Measurements from ENCODE around the gene CHRND. TPM values are rescaled to one million over a fixed set of nuclear protein-coding genes. Genes with fewer than 3 reads are reported as not detected.
"Not testable (repeated sequence)": the region's sequence is repeated elsewhere in the genome, so short reads cannot be mapped to it uniquely, and the experiment has no call there.

CHRND gene
- total and polyA plus RNA-seq, 7 experiments from 2014 or later: 0.13 TPM; not detected in 6

- peaks cover 23 to 80% (median 44%) of the 10 kb centered on the region in 5 donors for H3K36me3 Mint-ChIP-seq
- no peaks in the 10 kb centered on the region for H3K9me3 Mint-ChIP-seq
- Histone ChIP-seq H3K4me1 (ENCODE audit: control insufficient read depth in 2 of 2, insufficient read depth in 2 of 2, low read length in 2 of 2) (no peaks in the 10 kb centered on the region), H3K4me3 (ENCODE audit: low read length) (no peak overlapping the region), H3K27me3 (ENCODE audit: control insufficient read depth in 2 of 2, insufficient read depth in 2 of 2, low read length in 2 of 2) (no peaks in the 10 kb centered on the region), H3K9me3 (ENCODE audit: control insufficient read depth in 2 of 3, low read length in 3 of 3) (no peaks in the 10 kb centered on the region), H3K36me3 (ENCODE audit: control insufficient read depth in 2 of 3, insufficient read depth in 3 of 3, low read length in 3 of 3) (peaks cover 17 to 96% (median 26%) of the 10 kb centered on the region in 3 experiments), H3K27ac (ENCODE audit: low read depth, low read length) (no peak overlapping the region)
- DNase-seq (no peak), ATAC-seq (no peak)
- POLR2A ChIA-PET: no interaction called here
- intact Hi-C loops (cut with micrococcal nuclease): no loop called here
- H3K4me3 Mint-ChIP-seq: no peak overlapping the region
- H3K4me1 Mint-ChIP-seq: peaks cover 0 to 7% (median 0%) of the 10 kb centered on the region in 7 donors
- H3K27ac Mint-ChIP-seq: peak overlapping the region in 3 of 9 donors; percentile 26 to 43 (median 37)
- no peaks in the 10 kb centered on the region for H3K27me3 Mint-ChIP-seq
- CTCF ChIA-PET: no interaction called here
Observed at GRCh38 chr2:232569541-232569940, 43.6 kb downstream of the CHRND start.

- ATAC-seq; H3K9me3 Mint-ChIP-seq; H3K27me3 Mint-ChIP-seq; intact Hi-C loops (cut with micrococcal nuclease); H3K27me3 ChIP-seq (ENCODE audit: control insufficient read depth in 2 of 2, insufficient read depth in 2 of 2, low read length in 2 of 2); H3K4me1 ChIP-seq (ENCODE audit: control insufficient read depth in 2 of 2, insufficient read depth in 2 of 2, low read length in 2 of 2); H3K9me3 ChIP-seq (ENCODE audit: control insufficient read depth in 2 of 3, low read length in 3 of 3); H3K4me1 Mint-ChIP-seq; H3K27ac ChIP-seq (ENCODE audit: low read depth, low read length); CTCF ChIA-PET; DNase-seq; H3K4me3 Mint-ChIP-seq; H3K4me3 ChIP-seq (ENCODE audit: low read length): not testable (repeated sequence)
- Mint-ChIP-seq H3K27ac (peak overlapping the region in 1 of 9 donors; percentile 62), H3K36me3 (peaks cover 22 to 80% (median 45%) of the 10 kb centered on the region in 5 donors)
- POLR2A ChIA-PET: interaction anchor here (0.5 kb wide), 1 partner anchor 1933 kb away, joined by 3 read pairs; no protein-coding TSS in a partner anchor
- peaks cover 18 to 96% (median 32%) of the 10 kb centered on the region in 3 experiments for H3K36me3 ChIP-seq (ENCODE audit: control insufficient read depth in 2 of 3, insufficient read depth in 3 of 3, low read length in 3 of 3)
Observed at GRCh38 chr2:232570481-232570880, 44.5 kb downstream of the CHRND start.

GRCh38 chr2:232571026-232571474 is 45.1 kb downstream of the CHRND start:
- H3K4me1 Mint-ChIP-seq: peaks cover 0 to 7% (median 0%) of the 10 kb centered on the region in 7 donors
- no peak for ATAC-seq
- DNase-seq: no peak
- Histone ChIP-seq H3K27ac (ENCODE audit: low read depth, low read length) (no peak overlapping the region), H3K27me3 (ENCODE audit: control insufficient read depth in 2 of 2, insufficient read depth in 2 of 2, low read length in 2 of 2) (no peaks in the 10 kb centered on the region), H3K36me3 (ENCODE audit: control insufficient read depth in 2 of 3, insufficient read depth in 3 of 3, low read length in 3 of 3) (peaks cover 18 to 91% (median 32%) of the 10 kb centered on the region in 3 experiments), H3K4me3 (ENCODE audit: low read length) (no peak overlapping the region), H3K4me1 (ENCODE audit: control insufficient read depth in 2 of 2, insufficient read depth in 2 of 2, low read length in 2 of 2) (no peaks in the 10 kb centered on the region), H3K9me3 (ENCODE audit: control insufficient read depth in 2 of 3, low read length in 3 of 3) (no peaks in the 10 kb centered on the region)
- no peaks in the 10 kb centered on the region for H3K9me3 Mint-ChIP-seq
- H3K27me3 Mint-ChIP-seq: no peaks in the 10 kb centered on the region
- intact Hi-C loops (cut with micrococcal nuclease): no loop called here
- H3K27ac Mint-ChIP-seq: peak overlapping the region in 1 of 9 donors; percentile 62
- H3K36me3 Mint-ChIP-seq: peaks cover 20 to 78% (median 45%) of the 10 kb centered on the region in 5 donors
- no peak overlapping the region for H3K4me3 Mint-ChIP-seq
- ChIA-PET CTCF (no interaction called here), POLR2A (no interaction called here)

- H3K27me3 Mint-ChIP-seq: no peaks in the 10 kb centered on the region
- peaks cover 4 to 71% (median 18%) of the 10 kb centered on the region in 3 experiments for H3K36me3 ChIP-seq (ENCODE audit: control insufficient read depth in 2 of 3, insufficient read depth in 3 of 3, low read length in 3 of 3)
- H3K9me3 Mint-ChIP-seq: no peaks in the 10 kb centered on the region
Observed at GRCh38 chr2:232573042-232573441, 47.1 kb downstream of the CHRND start.

GRCh38 chr2:232573771-232574435 is 47.9 kb downstream of the CHRND start:
- Mint-ChIP-seq H3K27me3 (no peaks in the 10 kb centered on the region), H3K27ac (peak overlapping the region in 2 of 9 donors; percentile 2 to 72), H3K4me1 (no peaks in the 10 kb centered on the region), H3K9me3 (no peaks in the 10 kb centered on the region), H3K36me3 (peaks cover 10 to 71% (median 35%) of the 10 kb centered on the region in 5 donors), H3K4me3 (no peak overlapping the region)
- ATAC-seq (no peak), DNase-seq (no peak)
- POLR2A ChIA-PET: no interaction called here
- Histone ChIP-seq H3K4me1 (ENCODE audit: control insufficient read depth in 2 of 2, insufficient read depth in 2 of 2, low read length in 2 of 2) (no peaks in the 10 kb centered on the region), H3K27ac (ENCODE audit: low read depth, low read length) (no peak overlapping the region), H3K9me3 (ENCODE audit: control insufficient read depth in 2 of 3, low read length in 3 of 3) (no peaks in the 10 kb centered on the region), H3K27me3 (ENCODE audit: control insufficient read depth in 2 of 2, insufficient read depth in 2 of 2, low read length in 2 of 2) (no peaks in the 10 kb centered on the region), H3K4me3 (ENCODE audit: low read length) (no peak overlapping the region), H3K36me3 (ENCODE audit: control insufficient read depth in 2 of 3, insufficient read depth in 3 of 3, low read length in 3 of 3) (peaks cover 4 to 67% (median 13%) of the 10 kb centered on the region in 3 experiments)
- CTCF ChIA-PET: no interaction called here
- intact Hi-C loops (cut with micrococcal nuclease): no loop called here

More at GRCh38 chr2:232573042-232573441, 47.1 kb downstream of the CHRND start:
- ChIA-PET POLR2A (no interaction called here), CTCF (no interaction called here)
- Histone ChIP-seq H3K4me1 (ENCODE audit: control insufficient read depth in 2 of 2, insufficient read depth in 2 of 2, low read length in 2 of 2) (no peaks in the 10 kb centered on the region), H3K27me3 (ENCODE audit: control insufficient read depth in 2 of 2, insufficient read depth in 2 of 2, low read length in 2 of 2) (no peaks in the 10 kb centered on the region), H3K27ac (ENCODE audit: low read depth, low read length) (no peak overlapping the region), H3K4me3 (ENCODE audit: low read length) (no peak overlapping the region), H3K9me3 (ENCODE audit: control insufficient read depth in 2 of 3, low read length in 3 of 3) (no peaks in the 10 kb centered on the region)
- DNase-seq: no peak
- intact Hi-C loops (cut with micrococcal nuclease): no loop called here
- no peak for ATAC-seq
- Mint-ChIP-seq H3K36me3 (peaks cover 10 to 73% (median 36%) of the 10 kb centered on the region in 5 donors), H3K4me3 (no peak overlapping the region), H3K4me1 (no peaks in the 10 kb centered on the region), H3K27ac (no peak overlapping the region)

- H3K36me3 ChIP-seq (ENCODE audit: control insufficient read depth in 2 of 3, insufficient read depth in 3 of 3, low read length in 3 of 3): peaks cover 4 to 65% (median 9%) of the 10 kb centered on the region in 3 experiments
- no peaks in the 10 kb centered on the region for H3K4me1 ChIP-seq (ENCODE audit: control insufficient read depth in 2 of 2, insufficient read depth in 2 of 2, low read length in 2 of 2)
- H3K9me3 Mint-ChIP-seq: no peaks in the 10 kb centered on the region
- intact Hi-C loops (cut with micrococcal nuclease): no loop called here
- H3K27me3 ChIP-seq (ENCODE audit: control insufficient read depth in 2 of 2, insufficient read depth in 2 of 2, low read length in 2 of 2): no peaks in the 10 kb centered on the region
- ATAC-seq: no peak
- H3K4me3 Mint-ChIP-seq: no peak overlapping the region
- H3K9me3 ChIP-seq (ENCODE audit: control insufficient read depth in 2 of 3, low read length in 3 of 3): no peaks in the 10 kb centered on the region
- no peaks in the 10 kb centered on the region for H3K27me3 Mint-ChIP-seq
- H3K36me3 Mint-ChIP-seq: peaks cover 7 to 65% (median 28%) of the 10 kb centered on the region in 5 donors
- no peak overlapping the region for H3K4me3 ChIP-seq (ENCODE audit: low read length)
- POLR2A ChIA-PET: no interaction called here
- DNase-seq: no peak
- peaks cover 0 to under 1% (median 0%) of the 10 kb centered on the region in 7 donors for H3K4me1 Mint-ChIP-seq
- CTCF ChIA-PET: interaction anchor here (0.6 kb wide), 1 partner anchor 32 kb away, joined by 5 read pairs; no protein-coding TSS in a partner anchor
- no peak overlapping the region for H3K27ac Mint-ChIP-seq
- no peak overlapping the region for H3K27ac ChIP-seq (ENCODE audit: low read depth, low read length)
Observed at GRCh38 chr2:232574674-232575403, 48.9 kb downstream of the CHRND start.
